Large intestine (tissue), 3 donors: ENCODE data around the gene AMPD1. TPM values are rescaled to one million over a fixed set of nuclear protein-coding genes. Genes with fewer than 3 reads are reported as not detected.
A peak's percentile ranks its signal among the peaks of the same experiment; 100 is the strongest.

Source experiments
- DNase-seq, 2 donors: peaks; one replicate each; pipeline versions ENCODE4 v3.0.0 to v3.0.0-alpha.2; 2013
- H3K27ac ChIP-seq: one replicate; pipeline ENCODE4 v1.5.1; 2013; ENCODE audit warnings: low read length
- H3K27me3 ChIP-seq: 2 replicates; pipeline ENCODE4 v1.6.1; 2013; ENCODE audit warnings: low read length; ENCODE audit not compliant: control insufficient read depth, insufficient read depth
- H3K36me3 ChIP-seq: 2 replicates; pipeline ENCODE4 v1.6.1; 2013; ENCODE audit warnings: low read length; ENCODE audit not compliant: control insufficient read depth, insufficient read depth
- H3K4me1 ChIP-seq: one replicate; pipeline ENCODE4 v1.6.1; 2013; ENCODE audit warnings: low read length; ENCODE audit not compliant: control insufficient read depth, insufficient read depth
- H3K4me3 ChIP-seq: one replicate; pipeline ENCODE4 v1.5.1; 2013; ENCODE audit warnings: low read length
- H3K9me3 ChIP-seq: one replicate; pipeline ENCODE4 v1.6.1; 2013; ENCODE audit warnings: mild to moderate bottlenecking, low read depth, low read length, moderate library complexity; ENCODE audit not compliant: control insufficient read depth
- WGBS: methylation state at CpG from one replicate; pipeline ENCODE4 v1.1.5; 2013; ENCODE audit warnings: low lambda C conversion rate; ENCODE audit not compliant: insufficient coverage; 5-methylcytosine and 5-hydroxymethylcytosine counted together
- polyA plus RNA-seq: library from polyadenylated mRNA; unstranded; fragments of 120-200 nt; gene quantifications from one replicate; pipeline ENCODE4 v1.2.1, GENCODE V29; 2013

The AMPD1 gene
- polyA plus RNA-seq, 1 donor: 0.13 TPM

- peaks cover 9% of the 10 kb centered on the region for H3K27me3 ChIP-seq
- WGBS: no CpG with 5 or more reads among the region's 7 CpGs
- no peak overlapping the region for H3K27ac ChIP-seq
- no peak for DNase-seq
- no peak overlapping the region for H3K4me3 ChIP-seq
- H3K9me3 ChIP-seq: no peaks in the 10 kb centered on the region
- no peaks in the 10 kb centered on the region for H3K36me3 ChIP-seq
- H3K4me1 ChIP-seq: no peaks in the 10 kb centered on the region
Observed at GRCh38 chr1:114671939-114672275, 23.4 kb downstream of the AMPD1 start.

GRCh38 chr1:114671011-114671938 lies 24.1 kb downstream of the AMPD1 start:
- no peak for DNase-seq
- no peaks in the 10 kb centered on the region for H3K9me3 ChIP-seq
- no peak overlapping the region for H3K27ac ChIP-seq
- H3K27me3 ChIP-seq: peaks cover 5% of the 10 kb centered on the region
- no peaks in the 10 kb centered on the region for H3K4me1 ChIP-seq
- no peak overlapping the region for H3K4me3 ChIP-seq
- H3K36me3 ChIP-seq: no peaks in the 10 kb centered on the region
- WGBS: 58% methylated on average over 2 of the region's 9 CpGs

- peak; percentile 81 to 91 for DNase-seq
- peak overlapping the region; percentile 58 for H3K27ac ChIP-seq
- peaks cover 1% of the 10 kb centered on the region for H3K27me3 ChIP-seq
- 0% methylated on average over 2 of the region's 45 CpGs for WGBS
- H3K36me3 ChIP-seq: no peaks in the 10 kb centered on the region
- H3K4me1 ChIP-seq: no peaks in the 10 kb centered on the region
- H3K9me3 ChIP-seq: no peaks in the 10 kb centered on the region
- H3K4me3 ChIP-seq: peak overlapping the region; percentile 84
Observed at GRCh38 chr1:114670083-114671010, 25.0 kb downstream of the AMPD1 start.

- Histone ChIP-seq H3K36me3 (no peaks in the 10 kb centered on the region), H3K4me1 (no peaks in the 10 kb centered on the region), H3K4me3 (peak within 1 kb of the TSS; percentile 84), H3K27me3 (no peaks in the 10 kb centered on the region), H3K27ac (peak within 1 kb of the TSS; percentile 58), H3K9me3 (no peaks in the 10 kb centered on the region)
- WGBS: no CpG with 5 or more reads among the region's 50 CpGs
- no peak for DNase-seq
Observed at GRCh38 chr1:114669562-114670082, 25.7 kb downstream of the AMPD1 start, which contains the start of gene DENND2C. Gene DENND2C (minus strand): TSS chr1:114670049. CDS start chr1:114625984, 44,065 bp downstream.

- Histone ChIP-seq H3K9me3 (no peaks in the 10 kb centered on the region), H3K4me3 (peak overlapping the region; percentile 84), H3K27ac (no peak overlapping the region), H3K36me3 (no peaks in the 10 kb centered on the region), H3K27me3 (no peaks in the 10 kb centered on the region), H3K4me1 (no peaks in the 10 kb centered on the region)
- peak in 1 of 2 donors; percentile 3 for DNase-seq
- WGBS: 58% methylated on average over 5 of the region's 13 CpGs
Observed at GRCh38 chr1:114668784-114669561, 26.4 kb downstream of the AMPD1 start.

- no peaks in the 10 kb centered on the region for H3K4me1 ChIP-seq
- no peak overlapping the region for H3K4me3 ChIP-seq
- 60% methylated on average over 1 of the region's 4 CpGs for WGBS
- no peaks in the 10 kb centered on the region for H3K27me3 ChIP-seq
- no peak for DNase-seq
- H3K27ac ChIP-seq: no peak overlapping the region
- H3K36me3 ChIP-seq: no peaks in the 10 kb centered on the region
- H3K9me3 ChIP-seq: no peaks in the 10 kb centered on the region
Observed at GRCh38 chr1:114668373-114668772, 27.0 kb downstream of the AMPD1 start.

GRCh38 chr1:114666954-114667353 lies 28.4 kb downstream of the AMPD1 start:
- Histone ChIP-seq H3K9me3 (no peaks in the 10 kb centered on the region), H3K27me3 (no peaks in the 10 kb centered on the region), H3K4me1 (no peaks in the 10 kb centered on the region), H3K4me3 (no peak overlapping the region), H3K36me3 (no peaks in the 10 kb centered on the region), H3K27ac (no peak overlapping the region)
- no peak for DNase-seq
- WGBS: 89% methylated on average over 3 of the region's 3 CpGs

- H3K36me3 ChIP-seq: no peaks in the 10 kb centered on the region
- no peak overlapping the region for H3K4me3 ChIP-seq
- no peak for DNase-seq
- H3K27me3 ChIP-seq: no peaks in the 10 kb centered on the region
- H3K27ac ChIP-seq: no peak overlapping the region
- no peaks in the 10 kb centered on the region for H3K4me1 ChIP-seq
- no peaks in the 10 kb centered on the region for H3K9me3 ChIP-seq
- 67% methylated on average over 1 of the region's 2 CpGs for WGBS
Observed at GRCh38 chr1:114660238-114660637, 35.1 kb downstream of the AMPD1 start.

- DNase-seq: no peak
- Histone ChIP-seq H3K27ac (no peak overlapping the region), H3K4me1 (no peaks in the 10 kb centered on the region), H3K27me3 (no peaks in the 10 kb centered on the region), H3K4me3 (no peak overlapping the region), H3K36me3 (no peaks in the 10 kb centered on the region), H3K9me3 (no peaks in the 10 kb centered on the region)
- WGBS: no CpG with 5 or more reads among the region's 2 CpGs
Observed at GRCh38 chr1:114651893-114652292, 43.5 kb downstream of the AMPD1 start.
